Measurements from ENCODE around the gene HOXB3.

Gene HOXB3

DNA sequence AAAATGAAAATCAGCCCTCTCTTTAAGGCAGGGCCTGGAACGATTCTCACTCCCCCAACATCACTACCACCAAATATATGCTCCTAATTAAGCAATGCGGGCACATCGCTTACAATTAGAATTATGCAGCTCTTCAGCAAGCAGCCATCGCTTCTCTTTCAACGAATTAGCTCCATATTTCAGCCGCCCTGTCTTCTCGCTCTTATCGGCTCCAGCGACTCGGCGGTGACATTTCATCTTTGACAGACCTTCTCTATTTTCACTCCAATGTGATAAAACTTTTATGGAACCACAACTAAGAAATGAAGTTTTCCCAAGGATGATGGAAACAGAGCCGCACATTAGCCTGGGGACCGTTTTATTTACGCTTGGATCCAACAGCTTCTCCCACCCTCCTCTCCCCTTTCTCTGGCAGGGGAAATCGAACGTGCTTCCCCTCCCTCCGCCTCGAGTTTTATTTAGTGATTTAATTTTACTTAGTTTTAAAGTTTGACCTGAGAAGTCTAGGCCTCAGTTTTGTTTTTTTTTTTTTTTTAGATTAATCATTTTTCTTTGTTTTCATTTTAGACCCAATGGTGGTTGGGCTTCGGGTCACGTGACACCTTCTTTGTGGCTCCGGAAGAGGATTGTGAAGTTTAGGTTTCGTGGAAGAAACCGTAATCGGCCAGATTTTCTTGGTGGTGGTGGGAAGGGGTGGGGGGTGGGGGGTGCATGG is 42.1 kb downstream of the HOXB3 start:
- no peak for TF ChIP-seq CTCF (IDR thresholded peaks at IDR 0.05; ENCODE audit: low read depth, low read length, missing control alignments)
- H3K4me3 ChIP-seq (ENCODE audit: low read depth, low read length): peak overlapping the region; percentile 38
- DNase-seq (ENCODE audit: low read depth): peak; percentile 70
- in situ Hi-C loops (cut with HindIII; ENCODE audit: low sequenced_read_pairs): no loop called here

GRCh38 chr17:48546924-48547807 is 42.9 kb downstream of the HOXB3 start:
- in situ Hi-C loops (cut with HindIII; ENCODE audit: low sequenced_read_pairs): no loop called here
- no peak for DNase-seq (ENCODE audit: low read depth)
- peak overlapping the region; percentile 38 for H3K4me3 ChIP-seq (ENCODE audit: low read depth, low read length)
- TF ChIP-seq CTCF (IDR thresholded peaks at IDR 0.05; ENCODE audit: low read depth, low read length, missing control alignments): no peak

GRCh38 chr17:48546137-48546923 is 43.7 kb downstream of the HOXB3 start:
- no peak for TF ChIP-seq CTCF (IDR thresholded peaks at IDR 0.05; ENCODE audit: low read depth, low read length, missing control alignments)
- no peak for DNase-seq (ENCODE audit: low read depth)
- H3K4me3 ChIP-seq (ENCODE audit: low read depth, low read length): peak overlapping the region; percentile 38

GRCh38 chr17:48545539-48545938 is 44.5 kb downstream of the HOXB3 start:
- in situ Hi-C loops (cut with HindIII; ENCODE audit: low sequenced_read_pairs): no loop called here
- no peak for DNase-seq (ENCODE audit: low read depth)
- H3K4me3 ChIP-seq (ENCODE audit: low read depth, low read length): peak overlapping the region; percentile 80
- TF ChIP-seq CTCF (IDR thresholded peaks at IDR 0.05; ENCODE audit: low read depth, low read length, missing control alignments): no peak

More at GRCh38 chr17:48546137-48546923, 43.7 kb downstream of the HOXB3 start:
- in situ Hi-C loops (cut with HindIII; ENCODE audit: low sequenced_read_pairs): no loop called here

- H3K4me3 ChIP-seq (ENCODE audit: low read depth, low read length): peak within 1 kb of the TSS; percentile 80
- TF ChIP-seq CTCF (IDR thresholded peaks at IDR 0.05; ENCODE audit: low read depth, low read length, missing control alignments): no peak
- in situ Hi-C loops (cut with HindIII; ENCODE audit: low sequenced_read_pairs): no loop called here
- no peak for DNase-seq (ENCODE audit: low read depth)
Measured at GRCh38 chr17:48545022-48545375, 45.0 kb downstream of the HOXB3 start, which contains the start of gene HOXB2. Gene HOXB2, minus strand, starts transcription at chr17:48545109. Its CDS starts 198 bp downstream, at chr17:48544911.

All from astrocyte of the cerebellum (primary cell).